ENCODE results near the gene CRCP. TPM values are rescaled to one million over a fixed set of nuclear protein-coding genes. Genes with fewer than 3 reads are reported as not detected.

The CRCP gene
- total and polyA plus RNA-seq, 2 of the 13 experiments (the other 11 are each of a cell fraction or from before 2014, with no cell fraction given), result 22.7 to 31.0 TPM

GRCh38 chr7:66075590-66076461 is 38.8 kb upstream of the CRCP start, which contains the start of gene ASL (continued):
- TF ChIP-seq PBX2 (CRISPR knock-in tag; IDR thresholded peaks at IDR 0.05) (no peak), ATF2 (CRISPR knock-in tag; IDR thresholded peaks at IDR 0.05) (peak; percentile 79), ZNF800 (CRISPR knock-in tag; IDR thresholded peaks at IDR 0.05) (peak; percentile 96), THRA (CRISPR knock-in tag; IDR thresholded peaks at IDR 0.05; ENCODE audit: borderline replicate concordance) (peak; percentile 75), FOSL2 (CRISPR knock-in tag; IDR thresholded peaks at IDR 0.05) (no peak), ZNF205 (CRISPR knock-in tag; IDR thresholded peaks at IDR 0.05) (no peak), FOSL1 (CRISPR knock-in tag; IDR thresholded peaks at IDR 0.05; ENCODE audit: borderline replicate concordance) (no peak), ZNF562 (CRISPR knock-in tag; IDR thresholded peaks at IDR 0.05; ENCODE audit: borderline replicate concordance) (no peak), ZNF367 (CRISPR knock-in tag; IDR thresholded peaks at IDR 0.05; ENCODE audit: borderline replicate concordance) (0 out of 2 replicates have a peak, but pooled peaks have one; percentile 27), CBX5 (CRISPR knock-in tag; IDR thresholded peaks at IDR 0.05; ENCODE audit: borderline replicate concordance) (no peak), CEBPG (CRISPR knock-in tag; IDR thresholded peaks at IDR 0.05) (no peak; the same call in 1 of the 2 replicates), ZNF282 (IDR thresholded peaks at IDR 0.05; ENCODE audit: partially characterized antibody) (no peak), ISL2 (CRISPR knock-in tag; IDR thresholded peaks at IDR 0.05) (peak; percentile 64), ZNF124 (CRISPR knock-in tag; IDR thresholded peaks at IDR 0.05) (no peak), SP2 (CRISPR knock-in tag; IDR thresholded peaks at IDR 0.05) (peak; percentile 86), ZNF160 (CRISPR knock-in tag; IDR thresholded peaks at IDR 0.05) (peak; percentile 42; the same call in 1 of the 2 replicates), SKI (IDR thresholded peaks at IDR 0.05; ENCODE audit: partially characterized antibody) (peak; percentile 43)
- TF ChIP-seq, protein P1, sequence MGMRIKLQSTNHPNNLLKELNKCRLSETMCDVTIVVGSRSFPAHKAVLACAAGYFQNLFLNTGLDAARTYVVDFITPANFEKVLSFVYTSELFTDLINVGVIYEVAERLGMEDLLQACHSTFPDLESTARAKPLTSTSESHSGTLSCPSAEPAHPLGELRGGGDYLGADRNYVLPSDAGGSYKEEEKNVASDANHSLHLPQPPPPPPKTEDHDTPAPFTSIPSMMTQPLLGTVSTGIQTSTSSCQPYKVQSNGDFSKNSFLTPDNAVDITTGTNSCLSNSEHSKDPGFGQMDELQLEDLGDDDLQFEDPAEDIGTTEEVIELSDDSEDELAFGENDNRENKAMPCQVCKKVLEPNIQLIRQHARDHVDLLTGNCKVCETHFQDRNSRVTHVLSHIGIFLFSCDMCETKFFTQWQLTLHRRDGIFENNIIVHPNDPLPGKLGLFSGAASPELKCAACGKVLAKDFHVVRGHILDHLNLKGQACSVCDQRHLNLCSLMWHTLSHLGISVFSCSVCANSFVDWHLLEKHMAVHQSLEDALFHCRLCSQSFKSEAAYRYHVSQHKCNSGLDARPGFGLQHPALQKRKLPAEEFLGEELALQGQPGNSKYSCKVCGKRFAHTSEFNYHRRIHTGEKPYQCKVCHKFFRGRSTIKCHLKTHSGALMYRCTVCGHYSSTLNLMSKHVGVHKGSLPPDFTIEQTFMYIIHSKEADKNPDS (CRISPR knock-in tag; IDR thresholded peaks at IDR 0.05), result 0 out of 2 replicates have a peak, but pooled peaks have one; percentile 39
- TF ChIP-seq, protein P2, sequence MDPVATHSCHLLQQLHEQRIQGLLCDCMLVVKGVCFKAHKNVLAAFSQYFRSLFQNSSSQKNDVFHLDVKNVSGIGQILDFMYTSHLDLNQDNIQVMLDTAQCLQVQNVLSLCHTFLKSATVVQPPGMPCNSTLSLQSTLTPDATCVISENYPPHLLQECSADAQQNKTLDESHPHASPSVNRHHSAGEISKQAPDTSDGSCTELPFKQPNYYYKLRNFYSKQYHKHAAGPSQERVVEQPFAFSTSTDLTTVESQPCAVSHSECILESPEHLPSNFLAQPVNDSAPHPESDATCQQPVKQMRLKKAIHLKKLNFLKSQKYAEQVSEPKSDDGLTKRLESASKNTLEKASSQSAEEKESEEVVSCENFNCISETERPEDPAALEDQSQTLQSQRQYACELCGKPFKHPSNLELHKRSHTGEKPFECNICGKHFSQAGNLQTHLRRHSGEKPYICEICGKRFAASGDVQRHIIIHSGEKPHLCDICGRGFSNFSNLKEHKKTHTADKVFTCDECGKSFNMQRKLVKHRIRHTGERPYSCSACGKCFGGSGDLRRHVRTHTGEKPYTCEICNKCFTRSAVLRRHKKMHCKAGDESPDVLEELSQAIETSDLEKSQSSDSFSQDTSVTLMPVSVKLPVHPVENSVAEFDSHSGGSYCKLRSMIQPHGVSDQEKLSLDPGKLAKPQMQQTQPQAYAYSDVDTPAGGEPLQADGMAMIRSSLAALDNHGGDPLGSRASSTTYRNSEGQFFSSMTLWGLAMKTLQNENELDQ (CRISPR knock-in tag; IDR thresholded peaks at IDR 0.05; ENCODE audit: borderline replicate concordance), result no peak

Data from HepG2 (cell line).